Glutamatergic neuron (in vitro differentiated cells): ENCODE measurements around the gene VCAN. TPM values are rescaled to one million over a fixed set of nuclear protein-coding genes. Genes with fewer than 3 reads are reported as not detected.
A peak's percentile ranks its signal among the peaks of the same experiment; 100 is the strongest.

Experiments
- DNase-seq: peaks from one replicate; pipeline ENCODE4 v3.0.0; 2022
- H3K27ac Mint-ChIP-seq: one replicate; pipeline ENCODE4 v1.8.0; 2020; ENCODE audit warnings: mild to moderate bottlenecking, mixed read lengths, inconsistent platforms; ENCODE audit not compliant: unreplicated experiment
- H3K27me3 Mint-ChIP-seq: one replicate; pipeline ENCODE4 v1.8.0; 2020; ENCODE audit warnings: mild to moderate bottlenecking, moderate library complexity, mixed read lengths, inconsistent platforms; ENCODE audit not compliant: unreplicated experiment
- H3K36me3 Mint-ChIP-seq: one replicate; pipeline ENCODE4 v1.8.0; 2020; ENCODE audit warnings: mild to moderate bottlenecking, mixed read lengths, inconsistent platforms; ENCODE audit not compliant: unreplicated experiment
- H3K4me1 Mint-ChIP-seq: one replicate; pipeline ENCODE4 v1.8.0; 2020; ENCODE audit warnings: mild to moderate bottlenecking, low read depth, mixed read lengths, inconsistent platforms; ENCODE audit not compliant: unreplicated experiment
- H3K4me3 Mint-ChIP-seq: one replicate; pipeline ENCODE4 v1.8.0; 2020; ENCODE audit warnings: mild to moderate bottlenecking, mixed read lengths, inconsistent platforms; ENCODE audit not compliant: unreplicated experiment
- H3K9me3 Mint-ChIP-seq: one replicate; pipeline ENCODE4 v1.8.0; 2020; ENCODE audit warnings: mild to moderate bottlenecking, moderate library complexity, mixed read lengths, inconsistent platforms; ENCODE audit not compliant: unreplicated experiment
- CTCF ChIP-seq: fragments of 200-600 bp; sonication (generic); IDR thresholded peaks from one replicate; pipeline ENCODE4 v1.5.0; 2021; ENCODE audit not compliant: partially characterized antibody, unreplicated experiment
- total RNA-seq: library from RNA; stranded (reverse); fragmentation: NEBNext Ultra II Directional; extraction: Animal tissue kit (Norgen Biotek cat#: 25700); gene quantifications from one replicate; pipeline ENCODE4 v1.2.1, GENCODE V29; 2021; ENCODE audit not compliant: unreplicated experiment

Gene VCAN
- total RNA-seq, 1 donor from 2014 or later = 152 TPM

- Mint-ChIP-seq H3K27ac (peak overlapping the region; percentile 94), H3K27me3 (peaks cover 15% of the 10 kb centered on the region), H3K4me1 (peaks cover 14% of the 10 kb centered on the region), H3K4me3 (peak overlapping the region; percentile 99), H3K36me3 (no peaks in the 10 kb centered on the region), H3K9me3 (peaks cover 14% of the 10 kb centered on the region)
- DNase-seq = peak; percentile 67
- TF ChIP-seq CTCF = no peak
Measured at GRCh38 chr5:83472508-83473345, 1.2 kb downstream of the VCAN start.

- DNase-seq = peak; percentile 95
- peak overlapping the region; percentile 99 for H3K4me3 Mint-ChIP-seq
- H3K27ac Mint-ChIP-seq = peak overlapping the region; percentile 94
- H3K36me3 Mint-ChIP-seq = no peaks in the 10 kb centered on the region
- peaks cover 13% of the 10 kb centered on the region for H3K4me1 Mint-ChIP-seq
- peaks cover 14% of the 10 kb centered on the region for H3K9me3 Mint-ChIP-seq
- H3K27me3 Mint-ChIP-seq = peaks cover 15% of the 10 kb centered on the region
- TF ChIP-seq CTCF = peak; percentile 87
Measured at GRCh38 chr5:83473346-83474160, 2.0 kb downstream of the VCAN start.

GRCh38 chr5:83474161-83474796 lies 2.7 kb downstream of the VCAN start:
- H3K4me1 Mint-ChIP-seq = peaks cover 13% of the 10 kb centered on the region
- peak overlapping the region; percentile 94 for H3K27ac Mint-ChIP-seq
- peak overlapping the region; percentile 99 for H3K4me3 Mint-ChIP-seq

GRCh38 chr5:83474991-83475390 lies 3.4 kb downstream of the VCAN start:
- Mint-ChIP-seq H3K4me1 (peaks cover 13% of the 10 kb centered on the region), H3K9me3 (peaks cover 14% of the 10 kb centered on the region), H3K27ac (no peak overlapping the region), H3K27me3 (peaks cover 15% of the 10 kb centered on the region), H3K4me3 (peak overlapping the region; percentile 99), H3K36me3 (no peaks in the 10 kb centered on the region)
- peak; percentile 14 for DNase-seq
- no peak for TF ChIP-seq CTCF

More at GRCh38 chr5:83474161-83474796, 2.7 kb downstream of the VCAN start:
- no peaks in the 10 kb centered on the region for H3K36me3 Mint-ChIP-seq
- TF ChIP-seq CTCF = no peak
- DNase-seq = peak; percentile 92
- H3K27me3 Mint-ChIP-seq = peaks cover 15% of the 10 kb centered on the region
- peaks cover 14% of the 10 kb centered on the region for H3K9me3 Mint-ChIP-seq
